ENCODE results near the gene PPCDC.

PPCDC gene

DNA sequence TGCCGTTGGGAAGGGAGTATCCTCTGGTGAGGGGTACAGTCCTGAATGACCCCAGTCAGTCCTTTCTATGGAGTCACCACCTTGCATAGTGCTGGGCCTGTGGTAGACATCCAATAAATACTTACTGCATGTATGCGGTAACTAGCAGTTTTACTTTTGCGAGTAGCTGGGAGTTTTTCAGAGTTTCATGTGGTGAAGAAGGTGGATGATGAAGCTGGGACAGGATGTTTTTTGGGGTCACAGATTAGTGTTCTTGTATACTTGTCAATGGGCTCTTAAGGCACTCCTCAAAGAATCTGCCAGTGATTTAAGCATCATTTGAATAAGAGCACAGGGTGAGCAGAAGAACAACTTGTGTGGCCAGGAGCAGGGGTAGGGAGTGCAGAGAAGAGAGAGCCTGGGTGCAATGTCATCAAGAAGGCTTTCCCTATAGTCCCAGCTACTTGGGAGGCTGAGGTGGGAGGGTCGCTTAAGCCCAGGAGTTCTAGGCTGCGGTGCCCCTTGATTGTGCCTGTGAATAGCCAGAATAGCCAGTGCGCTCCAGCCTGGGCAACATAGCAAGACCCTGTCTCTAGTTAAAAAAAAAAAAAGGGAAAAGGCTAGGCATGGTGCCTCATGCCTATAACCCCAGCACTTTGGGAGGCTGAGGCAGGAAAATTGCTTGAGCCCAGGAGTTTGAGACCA lies 22.1 kb downstream of the PPCDC start:
- no peaks in the 10 kb centered on the region for H3K9me3 ChIP-seq (ENCODE audit: insufficient read depth, low read length, severe bottlenecking)
- H3K9ac ChIP-seq (ENCODE audit: low read depth, low read length), result no peak overlapping the region
- 0 out of 2 replicates have a peak, but pooled peaks cover 5% of the 10 kb centered on the region for H4K20me1 ChIP-seq (ENCODE audit: insufficient read depth, low read length)
- H3K36me3 ChIP-seq (ENCODE audit: insufficient read depth, low read length), result peaks cover 19% of the 10 kb centered on the region
- no peak overlapping the region for H3K27ac ChIP-seq (ENCODE audit: low read length)
- DNase-seq, result no peak
- H2AFZ ChIP-seq (ENCODE audit: low read depth, low read length), result no peak overlapping the region
- H3K27me3 ChIP-seq (ENCODE audit: insufficient read depth, low read length, poor library complexity), result no peaks in the 10 kb centered on the region
- H3K79me2 ChIP-seq (ENCODE audit: insufficient read depth, low read length), result no peaks in the 10 kb centered on the region
- no peaks in the 10 kb centered on the region for H3K4me1 ChIP-seq (ENCODE audit: insufficient read depth, low read length)
- no peak for TF ChIP-seq EZH2 (IDR thresholded peaks at IDR 0.05; ENCODE audit: borderline replicate concordance, low read depth, low read length, severe bottlenecking)
- TF ChIP-seq, protein P1, sequence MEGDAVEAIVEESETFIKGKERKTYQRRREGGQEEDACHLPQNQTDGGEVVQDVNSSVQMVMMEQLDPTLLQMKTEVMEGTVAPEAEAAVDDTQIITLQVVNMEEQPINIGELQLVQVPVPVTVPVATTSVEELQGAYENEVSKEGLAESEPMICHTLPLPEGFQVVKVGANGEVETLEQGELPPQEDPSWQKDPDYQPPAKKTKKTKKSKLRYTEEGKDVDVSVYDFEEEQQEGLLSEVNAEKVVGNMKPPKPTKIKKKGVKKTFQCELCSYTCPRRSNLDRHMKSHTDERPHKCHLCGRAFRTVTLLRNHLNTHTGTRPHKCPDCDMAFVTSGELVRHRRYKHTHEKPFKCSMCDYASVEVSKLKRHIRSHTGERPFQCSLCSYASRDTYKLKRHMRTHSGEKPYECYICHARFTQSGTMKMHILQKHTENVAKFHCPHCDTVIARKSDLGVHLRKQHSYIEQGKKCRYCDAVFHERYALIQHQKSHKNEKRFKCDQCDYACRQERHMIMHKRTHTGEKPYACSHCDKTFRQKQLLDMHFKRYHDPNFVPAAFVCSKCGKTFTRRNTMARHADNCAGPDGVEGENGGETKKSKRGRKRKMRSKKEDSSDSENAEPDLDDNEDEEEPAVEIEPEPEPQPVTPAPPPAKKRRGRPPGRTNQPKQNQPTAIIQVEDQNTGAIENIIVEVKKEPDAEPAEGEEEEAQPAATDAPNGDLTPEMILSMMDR (IDR thresholded peaks at IDR 0.05; ENCODE audit: borderline replicate concordance, extremely low read depth, low read length, poor library complexity, severe bottlenecking), result no peak
- H3K4me3 ChIP-seq (ENCODE audit: low read depth in 1 of 2, low read length in 2 of 2), result no peak overlapping the region
- H3K4me2 ChIP-seq (ENCODE audit: insufficient read depth, low read length), result no peak overlapping the region
- no peak for ATAC-seq (ENCODE audit: insufficient read depth, low read depth)

DNA sequence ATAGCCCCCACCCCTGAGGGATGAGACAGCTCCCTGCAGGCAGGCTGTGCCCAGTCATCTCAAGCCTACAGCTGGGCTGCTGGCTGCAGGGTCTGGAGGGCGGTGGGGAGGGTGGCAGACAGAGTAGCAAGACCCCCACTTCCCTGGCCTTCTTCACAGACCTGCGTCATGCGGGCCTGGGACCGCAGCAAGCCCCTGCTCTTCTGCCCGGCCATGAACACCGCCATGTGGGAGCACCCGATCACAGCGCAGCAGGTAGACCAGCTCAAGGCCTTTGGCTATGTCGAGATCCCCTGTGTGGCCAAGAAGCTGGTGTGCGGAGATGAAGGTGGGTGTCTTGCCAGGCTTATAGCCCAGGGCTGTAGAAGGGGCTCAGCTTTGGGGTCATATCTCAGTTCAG lies 25.0 kb downstream of the PPCDC start:
- no peak overlapping the region for H2AFZ ChIP-seq (ENCODE audit: low read depth, low read length)
- no peak overlapping the region for H3K4me2 ChIP-seq (ENCODE audit: insufficient read depth, low read length)
- no peaks in the 10 kb centered on the region for H3K4me1 ChIP-seq (ENCODE audit: insufficient read depth, low read length)
- no peak for DNase-seq
- H3K9ac ChIP-seq (ENCODE audit: low read depth, low read length), result no peak overlapping the region
- no peaks in the 10 kb centered on the region for H3K9me3 ChIP-seq (ENCODE audit: insufficient read depth, low read length, severe bottlenecking)
- H3K36me3 ChIP-seq (ENCODE audit: insufficient read depth, low read length), result peaks cover 19% of the 10 kb centered on the region
- H4K20me1 ChIP-seq (ENCODE audit: insufficient read depth, low read length), result 0 out of 2 replicates have a peak, but pooled peaks cover 2% of the 10 kb centered on the region
- TF ChIP-seq, protein P1 (IDR thresholded peaks at IDR 0.05; ENCODE audit: borderline replicate concordance, extremely low read depth, low read length, poor library complexity, severe bottlenecking), result no peak
- no peak for TF ChIP-seq EZH2 (IDR thresholded peaks at IDR 0.05; ENCODE audit: borderline replicate concordance, low read depth, low read length, severe bottlenecking)
- no peak overlapping the region for H3K4me3 ChIP-seq (ENCODE audit: low read depth in 1 of 2, low read length in 2 of 2)
- no peaks in the 10 kb centered on the region for H3K79me2 ChIP-seq (ENCODE audit: insufficient read depth, low read length)
- ATAC-seq (ENCODE audit: insufficient read depth, low read depth), result no peak
- H3K27me3 ChIP-seq (ENCODE audit: insufficient read depth, low read length, poor library complexity), result no peaks in the 10 kb centered on the region
- no peak overlapping the region for H3K27ac ChIP-seq (ENCODE audit: low read length)

DNA sequence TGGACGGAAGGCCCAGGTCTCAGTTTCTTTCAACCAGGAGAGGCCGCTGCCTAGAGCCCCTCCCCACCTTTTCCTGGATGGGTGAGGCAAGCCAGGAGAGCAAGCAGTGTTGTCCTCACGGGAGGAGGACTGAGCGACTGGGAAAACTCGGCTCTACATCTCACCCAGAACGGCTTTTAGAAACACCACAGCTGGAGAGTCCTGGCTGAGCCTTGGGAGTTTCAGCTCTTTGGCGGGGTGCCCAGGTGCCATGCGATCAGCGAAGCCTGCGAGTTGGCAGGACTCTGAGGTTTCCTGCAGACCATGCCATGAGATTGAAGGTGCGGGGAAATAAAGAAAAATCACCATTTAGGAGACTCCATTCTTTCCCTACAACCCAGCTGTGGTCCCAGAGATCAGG lies 26.0 kb downstream of the PPCDC start:
- Histone ChIP-seq H2AFZ (ENCODE audit: low read depth, low read length) (no peak overlapping the region), H3K79me2 (ENCODE audit: insufficient read depth, low read length) (no peaks in the 10 kb centered on the region), H3K4me2 (ENCODE audit: insufficient read depth, low read length) (no peak overlapping the region), H4K20me1 (ENCODE audit: insufficient read depth, low read length) (no peaks in the 10 kb centered on the region), H3K4me3 (ENCODE audit: low read depth in 1 of 2, low read length in 2 of 2) (no peak overlapping the region), H3K9me3 (ENCODE audit: insufficient read depth, low read length, severe bottlenecking) (no peaks in the 10 kb centered on the region), H3K4me1 (ENCODE audit: insufficient read depth, low read length) (no peaks in the 10 kb centered on the region), H3K27ac (ENCODE audit: low read length) (no peak overlapping the region), H3K36me3 (ENCODE audit: insufficient read depth, low read length) (peaks cover 13% of the 10 kb centered on the region), H3K27me3 (ENCODE audit: insufficient read depth, low read length, poor library complexity) (no peaks in the 10 kb centered on the region), H3K9ac (ENCODE audit: low read depth, low read length) (no peak overlapping the region)
- DNase-seq (no peak), ATAC-seq (ENCODE audit: insufficient read depth, low read depth) (no peak)
- no peak for TF ChIP-seq EZH2 (IDR thresholded peaks at IDR 0.05; ENCODE audit: borderline replicate concordance, low read depth, low read length, severe bottlenecking)
- TF ChIP-seq, protein P1 (IDR thresholded peaks at IDR 0.05; ENCODE audit: borderline replicate concordance, extremely low read depth, low read length, poor library complexity, severe bottlenecking), result no peak
